Gastrocnemius medialis (tissue), 4 donors: ENCODE data around the gene POLR2H.

Experiments
- CTCF ChIP-seq, 5 experiments: fragments of 450-650 bp in 3 of 5; fragments of 200-600 bp in 2 of 5; sonication (generic) in 2 of 5; IDR thresholded peaks in 4 of 5; conservative IDR thresholded peaks in 1 of 5; 1 replicate in 4 of 5; 2 replicates in 1 of 5; pipeline ENCODE4 v1.5.1; 2016 to 2019; ENCODE audit warnings: antibody characterized with exemption in 5 of 5, mild to moderate bottlenecking in 3 of 5, moderate library complexity in 3 of 5
- POLR2A ChIP-seq, 2 donors: fragments of 450-650 bp; IDR thresholded peaks; one replicate each; pipeline ENCODE4 v1.6.1; 2017; ENCODE audit warnings: antibody characterized with exemption in 2 of 2, mild to moderate bottlenecking in 2 of 2, moderate library complexity in 2 of 2

GRCh38 chr3:184357248-184358123 lies 4.0 kb upstream of the POLR2H start:
- no peak for TF ChIP-seq CTCF (IDR thresholded peaks at IDR 0.05 in 4 of 5, conservative IDR thresholded peaks at IDR 0.05 in 1 of 5)
- no peak for TF ChIP-seq POLR2A (IDR thresholded peaks at IDR 0.05)
